Stimulated activated CD4-positive, alpha-beta T cell treated with anti-CD3 and anti-CD28 coated beads, Interleukin-1b, Interleukin-23, amount 100 ng/mL, for 1 hour (primary cell): ENCODE data around the gene AFF3.
"Not testable (repeated sequence)": the region's sequence is repeated elsewhere in the genome, so short reads cannot be mapped to it uniquely, and the experiment has no call there.

ENCODE experiments used
- DNase-seq, 2 donors: peaks; one replicate each; pipeline ENCODE4 v3.0.0-alpha.2; 2020; ENCODE audit warnings: low read depth in 2 of 2

AFF3 gene

DNA sequence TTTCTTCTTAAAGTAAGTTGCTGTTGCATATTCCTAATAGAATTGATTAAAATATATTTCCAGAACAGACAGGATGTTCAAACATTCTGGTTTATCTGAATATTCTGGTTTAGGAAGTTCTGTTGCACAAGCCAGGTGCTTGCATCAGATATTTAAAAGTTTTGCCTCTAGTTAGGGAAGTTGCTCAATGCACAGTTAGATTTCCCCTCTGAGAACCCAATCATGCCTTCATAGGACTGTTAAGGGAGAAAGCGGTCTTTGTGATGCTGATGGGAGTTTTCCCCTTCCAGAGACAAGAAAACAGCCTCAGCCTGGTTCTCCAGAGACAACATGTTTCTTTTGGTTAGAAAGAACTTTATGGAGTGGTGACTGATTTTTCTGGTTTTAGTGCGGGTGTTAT, 587.0 kb downstream of the AFF3 start:
- DNase-seq: no peak

DNA sequence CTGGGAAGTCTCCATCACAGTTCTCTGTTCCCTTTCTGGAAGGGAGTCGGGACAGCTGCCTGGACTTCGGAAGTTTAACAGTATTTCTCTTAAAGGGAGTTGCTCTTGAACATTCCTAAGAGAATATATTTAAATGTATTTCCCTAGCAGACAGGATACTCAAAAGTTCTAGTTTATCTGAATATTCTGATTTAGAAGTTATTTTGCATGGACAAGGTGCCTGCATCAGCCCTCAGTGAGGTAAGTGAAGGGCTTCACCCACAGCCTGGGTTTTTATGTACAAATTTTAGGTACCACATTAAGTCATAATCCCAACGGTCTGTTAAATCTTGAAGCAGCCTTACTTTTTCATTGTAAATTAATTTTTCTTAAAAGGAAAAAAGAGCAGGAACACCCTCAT, 587.5 kb downstream of the AFF3 start:
- no peak for DNase-seq

DNA sequence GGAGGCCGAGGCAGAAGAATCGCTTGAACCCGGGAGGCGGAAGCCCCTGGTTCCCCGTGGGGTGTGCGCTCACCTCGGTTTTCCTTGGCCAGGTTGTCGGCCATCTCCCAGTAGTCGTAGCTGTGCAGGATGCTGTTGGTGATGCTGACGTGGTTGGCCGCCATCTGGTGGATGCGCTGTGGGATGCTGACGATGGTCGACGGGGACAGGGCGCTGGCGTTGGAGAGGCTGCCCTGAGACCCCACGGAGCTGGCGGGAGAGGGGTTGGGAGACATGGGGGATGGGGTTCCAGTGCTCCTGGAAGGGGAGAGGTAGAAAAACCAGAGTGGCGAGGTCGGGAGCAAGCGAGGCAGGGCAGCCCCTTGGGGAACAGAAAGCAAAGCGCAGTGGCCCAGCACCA, 588.2 kb downstream of the AFF3 start:
- no peak for DNase-seq

DNA sequence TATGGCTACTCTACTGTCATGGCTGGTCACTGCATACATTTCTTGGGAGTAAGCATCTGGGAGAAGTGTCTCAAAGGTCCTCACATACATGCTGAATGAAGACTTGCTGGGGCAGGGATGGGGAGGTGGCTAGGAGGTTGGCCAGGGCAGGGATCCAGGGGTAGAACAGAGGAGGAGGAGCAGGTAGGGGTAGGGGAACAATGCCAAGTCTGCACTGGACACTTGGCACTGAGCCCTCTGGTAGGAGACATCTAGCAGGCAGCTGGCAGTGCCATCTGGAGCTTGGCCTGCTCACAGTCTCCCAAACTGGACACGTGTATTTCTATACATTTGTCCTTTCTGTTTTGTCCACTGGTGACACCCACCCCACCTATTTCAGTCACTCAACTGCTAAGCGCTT, 589.9 kb downstream of the AFF3 start:
- DNase-seq: no peak

DNA sequence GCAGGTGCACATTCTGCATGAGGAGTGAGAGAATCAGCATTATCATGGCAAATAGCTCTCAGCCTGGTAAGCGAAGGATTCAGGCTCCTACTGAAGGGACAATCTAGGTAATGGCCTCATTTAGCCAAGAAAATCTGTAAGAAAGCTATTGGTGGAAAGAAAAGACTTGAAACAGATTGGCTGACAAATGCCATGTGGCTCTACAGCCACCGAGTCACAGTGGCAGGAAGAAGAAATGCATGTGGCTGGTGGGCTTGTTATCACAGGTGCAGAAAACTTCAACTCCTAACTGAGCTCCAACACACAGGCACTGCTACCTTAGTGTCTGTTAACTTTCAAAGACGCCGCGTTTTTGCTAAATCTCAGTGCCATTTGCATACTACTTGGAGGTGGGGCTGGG, 592.0 kb downstream of the AFF3 start:
- DNase-seq: no peak

DNA sequence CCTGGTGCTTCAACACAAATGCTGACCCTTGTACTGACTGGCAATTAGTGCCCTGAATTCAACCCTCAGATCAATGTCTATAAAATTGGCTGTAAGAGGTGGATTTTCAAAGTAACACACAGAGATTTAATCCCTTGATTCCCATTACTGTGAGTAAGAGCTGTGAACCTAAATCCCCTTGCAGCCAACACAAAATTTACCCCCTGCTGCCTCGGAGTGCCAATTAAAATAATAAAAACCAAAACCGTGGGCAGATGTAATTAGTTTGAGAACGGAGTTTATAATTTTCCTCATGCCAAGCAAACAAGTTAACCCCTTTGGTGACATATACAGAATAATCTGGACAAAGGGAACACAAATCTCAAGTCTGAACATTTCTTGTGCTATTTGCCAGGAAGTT, 596.8 kb downstream of the AFF3 start:
- no peak for DNase-seq

DNA sequence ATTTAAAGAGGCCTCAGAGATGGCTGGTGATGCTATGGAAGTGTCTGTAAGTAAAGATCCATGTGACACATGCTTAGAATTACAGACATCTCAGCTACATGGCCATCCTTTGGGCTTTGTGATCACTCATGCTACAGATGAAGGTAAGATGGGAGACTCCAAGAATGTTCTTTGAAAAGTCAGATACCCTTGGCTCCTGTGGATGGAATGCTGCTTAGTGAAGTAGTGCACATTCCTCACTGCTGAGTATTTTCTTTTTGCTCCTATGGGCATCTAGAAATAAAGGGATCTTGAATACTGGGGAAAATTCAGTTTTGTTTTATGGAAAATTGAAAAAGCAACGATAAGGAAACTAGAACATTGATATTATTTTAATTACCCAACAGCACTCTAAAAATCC, 597.3 kb downstream of the AFF3 start:
- DNase-seq: no peak

DNA sequence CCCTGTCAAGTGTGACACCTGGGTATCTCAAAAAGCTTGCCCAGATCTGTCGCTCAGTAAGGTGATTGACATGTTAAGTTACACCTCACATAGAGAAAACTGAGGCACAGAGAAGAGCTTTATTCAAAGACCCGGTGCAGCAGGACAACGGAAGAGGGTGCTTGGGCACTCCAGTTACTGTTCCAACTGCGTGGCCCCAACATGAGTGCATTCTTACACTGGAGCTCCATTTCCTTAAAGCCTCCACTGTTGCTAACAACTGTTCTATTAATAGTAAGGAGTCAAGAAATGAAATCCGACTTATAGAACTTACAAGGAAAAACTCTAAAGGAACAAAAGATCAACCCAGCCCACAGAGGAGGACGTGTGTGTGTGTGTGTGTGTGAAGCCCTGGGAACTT, 597.8 kb downstream of the AFF3 start:
- no peak for DNase-seq

DNA sequence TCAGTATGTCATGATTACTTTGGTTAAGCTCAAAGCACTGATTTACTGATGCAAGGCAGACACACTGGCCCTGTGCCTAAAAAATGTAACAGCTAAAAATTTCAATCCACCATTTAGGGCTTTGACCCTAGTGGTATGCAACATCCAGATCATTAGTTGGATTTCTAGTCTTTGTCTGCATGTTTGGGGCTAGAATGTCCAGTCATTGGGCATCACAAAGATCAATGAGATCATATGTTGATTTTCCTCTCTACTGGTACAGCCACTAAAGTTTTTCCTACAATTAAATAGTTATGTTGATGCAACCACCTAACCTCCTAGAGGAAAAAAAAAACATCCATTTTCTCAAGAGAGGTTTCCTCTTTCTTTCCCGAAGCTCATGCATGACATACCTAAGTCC, 599.1 kb downstream of the AFF3 start:
- no peak for DNase-seq

DNA sequence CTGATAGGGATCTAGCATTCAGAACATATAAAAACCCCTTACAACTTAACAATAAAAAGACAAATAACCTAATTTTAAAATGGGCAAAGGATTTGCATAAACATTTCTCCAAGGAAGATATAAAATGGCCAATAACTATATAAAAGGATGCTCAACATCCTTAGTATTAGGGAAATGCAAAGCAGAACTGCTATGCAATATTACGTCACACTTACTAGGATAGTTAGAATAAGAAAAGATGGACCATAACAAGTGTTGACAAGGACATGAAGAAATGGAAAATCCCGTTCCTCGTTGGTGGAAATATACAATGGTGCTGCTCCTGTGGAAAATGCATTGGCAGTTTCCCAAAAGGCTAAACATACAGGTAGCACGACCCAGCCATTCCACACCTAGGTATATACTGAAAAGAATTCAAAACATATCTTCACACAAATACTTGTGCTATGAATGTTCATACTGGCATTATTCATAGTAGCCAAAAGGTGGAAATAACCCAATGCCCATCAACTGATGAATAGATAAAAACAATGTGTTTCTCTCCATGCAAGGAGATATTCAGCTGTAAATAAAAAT, 604.4 kb downstream of the AFF3 start:
- DNase-seq: no peak

DNA sequence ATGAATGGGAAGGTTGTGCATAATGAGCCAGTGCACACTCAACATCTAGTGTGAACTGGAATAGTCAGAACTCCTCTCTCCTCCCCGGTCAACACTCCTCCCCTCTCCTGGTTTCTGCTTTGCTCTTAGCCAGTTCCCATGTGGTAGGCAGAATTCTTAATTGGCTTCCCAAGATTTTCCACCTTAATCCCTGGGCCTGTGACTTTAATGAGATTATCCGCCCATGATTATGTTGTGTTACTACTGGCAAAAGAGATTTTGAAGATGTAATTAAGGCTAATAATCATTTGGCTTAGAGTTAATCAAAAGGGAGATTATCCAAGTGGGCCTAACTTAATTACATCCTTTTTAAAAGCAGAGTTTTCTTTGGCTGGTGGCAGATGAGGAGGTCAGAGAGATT, 618.3 kb downstream of the AFF3 start:
- no peak for DNase-seq

DNA sequence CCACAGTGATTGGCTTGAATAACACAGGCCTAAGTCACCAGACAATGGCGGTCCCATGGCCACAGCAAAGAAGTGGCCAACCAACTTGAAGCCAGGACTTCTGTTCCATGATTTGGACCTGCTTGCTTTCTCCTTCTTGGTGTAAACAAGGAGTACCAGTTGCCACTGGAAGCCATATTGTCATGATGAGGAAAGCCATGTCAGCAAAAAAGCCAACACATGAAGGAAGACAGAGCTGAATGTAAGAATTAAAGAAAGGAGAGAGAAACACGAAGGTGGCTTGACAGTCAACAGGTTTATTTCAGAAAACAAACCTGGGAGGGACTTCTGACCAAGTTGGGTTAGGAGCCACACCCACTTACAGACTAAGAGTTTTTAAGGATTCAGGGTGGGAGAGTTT, 620.2 kb downstream of the AFF3 start:
- no peak for DNase-seq

DNA sequence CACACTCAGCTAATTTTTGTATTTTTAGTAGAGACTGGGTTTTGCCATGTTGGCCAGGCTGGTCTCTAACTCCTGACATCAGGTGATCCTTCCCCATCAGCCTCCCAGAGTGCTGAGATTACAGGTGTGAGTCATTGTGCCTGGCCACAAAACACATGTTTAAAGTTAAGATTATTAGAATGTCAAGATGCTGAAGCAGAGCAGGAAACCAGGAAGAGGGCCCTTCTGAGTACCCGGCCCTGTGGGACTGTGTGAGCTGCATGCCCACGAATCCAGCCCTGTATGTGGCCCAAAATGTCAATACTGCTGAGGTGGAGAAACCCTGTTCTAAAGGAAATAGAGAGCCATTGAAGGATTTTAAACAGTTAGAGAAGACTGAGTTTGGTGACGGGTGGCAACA, 621.6 kb downstream of the AFF3 start:
- DNase-seq: no peak

DNA sequence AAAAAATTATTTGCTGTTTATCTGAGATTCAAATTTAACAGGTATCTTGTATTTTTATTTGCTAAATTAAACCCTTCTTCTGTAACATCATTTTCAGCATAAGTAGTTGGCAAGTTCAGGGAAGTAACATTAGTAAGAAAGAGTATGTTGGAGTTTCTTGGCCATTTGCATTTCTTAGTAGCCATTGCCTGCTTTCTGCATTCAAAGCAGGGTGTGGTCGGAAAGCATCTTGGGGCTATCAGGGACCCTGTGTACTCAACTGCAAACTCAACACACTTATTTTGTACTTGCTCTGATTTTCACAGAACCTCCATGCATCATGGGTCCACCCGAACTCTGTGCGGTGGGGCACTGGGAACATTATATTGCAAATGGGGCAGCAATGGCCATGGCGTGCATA, 622.2 kb downstream of the AFF3 start:
- no peak for DNase-seq

DNA sequence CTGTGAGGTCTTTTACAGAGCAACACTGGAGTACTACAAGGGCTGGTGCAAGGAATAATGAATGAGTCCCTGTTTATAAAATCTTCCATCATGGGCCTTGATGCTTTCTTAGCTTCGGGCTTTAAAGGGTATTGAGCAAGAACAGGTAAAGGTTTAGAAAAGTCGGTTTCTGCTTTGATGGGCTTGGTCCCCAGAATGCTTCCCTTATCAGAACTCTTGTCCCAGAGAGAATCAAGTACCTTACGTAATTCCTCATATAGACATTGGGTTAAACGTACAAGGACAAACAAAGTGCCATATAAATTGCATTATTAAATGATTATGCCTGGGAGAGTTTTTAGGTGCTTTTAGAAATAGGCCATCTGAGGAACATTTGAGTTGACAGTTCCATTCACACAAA, 628.0 kb downstream of the AFF3 start:
- DNase-seq: no peak

DNA sequence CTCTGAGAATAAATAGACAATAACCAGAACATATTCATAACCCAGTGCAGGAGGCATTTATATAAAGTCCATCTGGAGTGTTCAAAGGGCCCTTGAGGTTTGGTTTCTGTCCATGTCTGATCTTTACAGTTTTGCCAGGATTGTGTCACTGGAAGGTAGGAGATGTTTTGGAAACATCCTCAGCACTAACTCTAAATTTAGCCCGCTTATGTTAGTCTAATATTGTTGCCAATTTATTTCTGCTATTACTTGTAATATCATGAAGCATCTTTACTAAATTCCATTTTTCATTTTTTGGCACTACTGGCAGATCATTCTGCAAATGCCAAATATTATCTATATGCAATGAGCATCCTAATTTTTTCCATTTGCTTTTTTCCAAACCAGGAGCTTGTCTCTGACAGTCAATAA, 630.2 kb downstream of the AFF3 start:
- DNase-seq: no peak

DNA sequence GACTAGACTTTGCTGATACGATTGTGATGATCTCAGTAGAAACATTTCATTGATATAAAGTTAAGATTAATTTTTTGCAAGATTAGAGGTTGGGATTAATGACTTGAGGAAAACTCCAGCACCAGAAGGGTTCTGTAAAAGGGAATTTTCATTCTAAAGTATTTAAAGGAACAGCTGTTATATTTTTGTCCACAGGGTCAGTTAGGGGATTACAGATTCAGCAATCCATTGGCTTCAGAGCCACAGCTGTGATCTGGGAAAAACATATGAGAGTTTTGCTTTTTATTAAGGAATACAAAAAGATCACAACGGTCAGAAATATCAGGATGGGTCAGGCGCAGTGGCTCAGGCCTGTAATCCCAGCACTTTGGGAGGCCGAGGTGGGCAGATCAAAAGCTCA, 633.0 kb downstream of the AFF3 start:
- DNase-seq: no peak

DNA sequence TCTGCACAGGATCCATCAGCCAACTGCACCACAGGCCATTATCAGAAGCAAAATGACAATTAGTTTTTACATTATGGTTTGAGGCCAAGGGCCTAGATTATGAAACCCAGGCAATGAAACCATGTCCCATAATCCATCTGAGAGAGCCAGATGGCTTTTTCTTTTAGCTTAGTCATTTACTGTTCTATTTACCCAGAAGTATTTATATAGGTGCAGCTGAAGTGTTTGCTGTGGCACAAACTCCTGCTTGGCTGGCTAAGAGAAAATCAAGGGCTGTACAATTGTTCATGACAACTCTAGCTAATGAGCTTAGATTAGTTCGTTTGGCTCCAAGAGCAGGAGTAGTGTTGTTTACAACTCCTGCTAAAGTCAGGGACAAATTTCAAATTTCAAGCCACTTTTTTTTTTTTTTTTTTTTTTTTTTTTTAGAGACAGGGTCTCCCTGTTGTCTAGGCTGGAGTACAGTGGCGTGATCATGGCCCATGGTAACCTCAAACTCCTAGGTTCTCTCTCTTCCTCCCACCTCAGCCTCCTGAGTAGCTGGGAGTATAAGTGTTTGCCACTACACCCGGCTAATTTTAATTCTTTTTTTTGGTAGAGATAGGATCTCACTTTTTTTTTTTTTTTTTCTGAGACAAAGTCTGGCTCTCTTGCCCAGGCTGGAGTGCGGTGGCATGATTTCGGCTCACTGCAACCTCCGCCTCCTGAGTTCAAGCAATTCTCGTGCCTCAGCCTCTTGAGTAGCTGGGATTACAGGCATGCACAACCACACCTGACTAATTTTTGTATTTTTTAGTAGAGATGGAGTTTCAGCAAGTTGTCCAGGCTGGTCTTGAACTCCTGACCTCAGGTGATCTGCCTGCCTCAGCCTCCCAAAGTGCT, 634.2 kb downstream of the AFF3 start:
- DNase-seq: no peak

DNA sequence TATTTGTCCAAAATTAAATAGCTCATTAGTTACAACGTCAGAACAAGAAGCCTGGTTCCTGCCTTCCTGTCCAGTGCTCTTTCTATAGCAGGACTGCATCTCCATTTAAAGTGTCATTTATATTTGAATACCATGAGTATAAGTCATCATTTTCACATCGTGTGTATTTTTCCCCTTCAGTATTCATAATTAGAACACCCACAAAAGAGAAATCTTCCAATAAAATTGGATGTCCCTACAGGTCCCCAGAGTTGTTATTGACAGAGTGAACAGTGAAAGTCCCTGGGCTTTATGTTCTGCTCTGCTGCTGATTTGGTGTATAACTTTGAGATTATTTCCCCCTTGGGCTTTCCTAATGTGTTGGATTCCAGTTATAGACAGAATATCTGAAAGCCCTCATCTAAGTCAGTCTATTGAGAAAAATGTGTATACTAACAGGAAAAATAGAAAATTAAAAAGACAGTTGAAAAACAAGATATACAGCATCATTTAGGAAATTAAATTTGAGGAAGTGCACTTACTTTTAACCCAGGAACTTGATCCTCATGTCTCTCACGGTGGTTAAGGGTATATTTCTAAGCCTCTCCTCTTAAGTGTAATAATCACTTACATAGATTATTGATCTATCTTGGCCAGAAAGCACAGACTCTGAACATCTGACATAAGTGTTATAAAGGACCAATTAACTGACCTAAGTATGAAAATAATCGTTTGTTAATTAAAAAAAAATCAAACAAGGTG, 637.4 kb downstream of the AFF3 start:
- DNase-seq: no peak

DNA sequence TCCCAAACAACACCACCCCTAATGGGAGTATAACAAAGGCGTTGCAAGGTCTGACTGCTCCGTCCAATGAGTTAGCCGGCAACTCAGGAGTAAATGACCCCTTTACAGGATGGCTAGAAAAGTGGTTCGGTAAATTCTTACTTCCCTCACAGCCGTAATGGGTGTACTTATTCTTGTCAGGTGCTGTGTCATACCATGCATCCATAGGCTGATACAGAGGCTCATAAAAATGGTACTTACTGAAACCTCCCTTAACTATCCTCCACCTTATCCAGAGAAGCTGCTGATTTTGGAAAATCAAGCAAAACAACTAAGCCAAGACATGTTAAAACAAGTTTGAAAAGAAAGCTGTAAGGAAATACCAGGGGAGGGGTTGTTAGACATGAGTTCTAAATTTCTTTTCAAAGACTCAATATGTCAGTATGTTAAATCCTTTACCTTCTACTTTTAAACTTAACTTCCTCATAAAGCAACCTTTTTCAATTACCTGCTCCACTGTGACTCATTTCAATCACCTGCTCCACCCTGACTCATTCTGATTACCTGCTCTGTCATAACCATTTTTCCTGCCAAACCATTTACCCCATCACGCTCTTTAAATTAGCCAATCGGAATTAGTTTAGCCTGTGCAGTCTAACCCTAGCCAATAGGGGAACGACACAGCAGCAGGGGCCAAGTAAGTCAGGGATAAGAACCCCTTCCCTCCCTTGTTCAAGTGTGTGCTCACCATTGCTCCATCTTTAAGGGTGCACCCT, 638.6 kb downstream of the AFF3 start:
- not testable (repeated sequence) for DNase-seq

DNA sequence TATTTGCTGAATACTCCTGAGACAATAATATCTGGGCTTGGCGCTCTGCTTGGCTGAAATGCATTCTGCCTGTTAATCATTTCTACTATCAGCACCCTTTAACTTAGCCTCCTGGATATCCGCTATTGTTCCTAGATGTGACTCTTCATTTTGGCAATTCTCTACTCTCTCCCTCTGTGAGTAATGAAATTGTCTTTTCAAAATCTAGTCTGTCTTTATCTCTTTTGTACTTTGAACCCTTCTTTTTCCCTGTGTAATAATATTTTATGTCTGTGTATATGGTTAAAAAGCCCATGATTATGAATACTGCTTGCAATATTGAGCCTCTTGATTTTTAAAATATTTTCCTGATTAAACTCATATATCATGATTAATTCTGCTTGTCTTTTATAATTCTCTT, 646.4 kb downstream of the AFF3 start:
- DNase-seq: no peak
